HCT116 (cell line): ENCODE measurements around the gene RARG. TPM values are rescaled to one million over a fixed set of nuclear protein-coding genes. Genes with fewer than 3 reads are reported as not detected.

Source experiments
- ATAC-seq: fragments of 200-7000 bp; cut with Tn5 transposase; 2 replicates; pipeline ENCODE4 v1.9.1; 2020; ENCODE audit warnings: mild to moderate bottlenecking, moderate library complexity
- BruUV-seq: library from RNA; stranded (reverse); fragments of 400-500 nt; replicated peaks from 2 replicates; lab custom pipeline; 2021; lab: Mats Ljungman, UMichigan
- CTCF ChIA-PET: fragments of 300-600 bp; sonication (Branson Sonifier 250); formaldehyde crosslinking; loops from one replicate; lab custom pipeline; 2021; ENCODE audit warnings: antibody characterized with exemption; lab: Charles Lee
- POLR2A ChIA-PET: fragments of 300-600, 350-600 bp; sonication (Branson Sonifier 250); formaldehyde crosslinking; loops from one replicate; lab custom pipeline; 2021; ENCODE audit warnings: antibody characterized with exemption; lab: Charles Lee
- RAD21 ChIA-PET, 2 experiments: fragments of 300-600 bp; sonication (Branson Sonifier 250); formaldehyde crosslinking; loops; one replicate each; lab custom pipeline; 2023; ENCODE audit warnings: low total read pairs in 2 of 2; ENCODE audit not compliant: uncharacterized antibody in 2 of 2, unreplicated experiment in 2 of 2, low non-redundant PET in 1 of 2; lab: Charles Lee
- DNase-seq: peaks from one replicate; pipeline ENCODE4 v3.0.0-alpha.2; 2010; ENCODE audit warnings: low read depth, low spot score
- H2AFZ ChIP-seq: fragments of 200-600 bp; shearing (Covaris generic), sonication (generic); 2 replicates; pipeline ENCODE4 v1.6.1; 2017; ENCODE audit warnings: low read depth, mixed run types, mixed read lengths, antibody characterized with exemption, low read length; ENCODE audit not compliant: poor library complexity, severe bottlenecking
- H3K27ac ChIP-seq: 2 replicates; pipeline ENCODE4 v1.5.1; 2012; ENCODE audit warnings: low read depth, low read length
- H3K27me3 ChIP-seq: fragments of 200-600 bp; sonication (generic); 2 replicates; pipeline ENCODE4 v1.6.1; 2016; ENCODE audit warnings: mixed run types, low read length, mixed read lengths; ENCODE audit not compliant: insufficient read depth
- H3K36me3 ChIP-seq, 2 experiments: fragments of 200-500 bp in 1 of 2; fragments of 200-600 bp in 1 of 2; sonication (Bioruptor generic) in 1 of 2; sonication (generic) in 1 of 2; 2 replicates each; pipeline versions ENCODE4 v1.5.1 to v1.6.1; 2014 to 2016; ENCODE audit warnings: low read length in 2 of 2, inconsistent platforms in 1 of 2, mixed read lengths in 1 of 2, mixed run types in 1 of 2; ENCODE audit not compliant: insufficient read depth in 2 of 2, control insufficient read depth in 1 of 2
- H3K4me1 ChIP-seq, 2 experiments: fragments of 200-600 bp in 1 of 2; sonication (generic) in 1 of 2; 2 replicates each; pipeline versions ENCODE4 v1.5.1 to v1.6.1; 2012 to 2017; ENCODE audit warnings: low read length in 2 of 2, inconsistent platforms in 1 of 2, mild to moderate bottlenecking in 1 of 2, mixed read lengths in 1 of 2, mixed run types in 1 of 2, moderate library complexity in 1 of 2; ENCODE audit not compliant: insufficient read depth in 2 of 2, control insufficient read depth in 1 of 2
- H3K4me2 ChIP-seq: fragments of 200-600 bp; sonication (generic); 2 replicates; pipeline ENCODE4 v1.6.1; 2017; ENCODE audit warnings: mixed run types, low read length, mixed read lengths
- H3K4me3 ChIP-seq, 2 experiments: fragments of 200-600 bp in 1 of 2; sonication (generic) in 1 of 2; replicated peaks in 1 of 2; 2 replicates each; pipeline ENCODE4 v1.5.1; 2011 to 2016; ENCODE audit warnings: low read length in 2 of 2, control low read depth in 1 of 2, low read depth in 1 of 2, mild to moderate bottlenecking in 1 of 2, mixed read lengths in 1 of 2, mixed run types in 1 of 2
- H3K79me2 ChIP-seq: fragments of 200-600 bp; sonication (generic); 2 replicates; pipeline ENCODE4 v1.6.1; 2017; ENCODE audit warnings: mild to moderate bottlenecking, mixed run types, low read length, moderate library complexity, mixed read lengths; ENCODE audit not compliant: insufficient read depth
- H3K9ac ChIP-seq: fragments of 200-600 bp; sonication (generic); 2 replicates; pipeline ENCODE4 v1.6.1; 2016; ENCODE audit warnings: low read length, mixed read lengths
- H3K9me2 ChIP-seq: fragments of 200-600 bp; sonication (generic), shearing (Covaris generic); 2 replicates; pipeline ENCODE4 v1.6.1; 2017; ENCODE audit warnings: mixed run types, mild to moderate bottlenecking, moderate library complexity; ENCODE audit not compliant: insufficient read depth
- H3K9me3 ChIP-seq, 2 experiments: fragments of 200-500 bp in 1 of 2; fragments of 200-600 bp in 1 of 2; sonication (Bioruptor generic) in 1 of 2; sonication (generic) in 1 of 2; 2 replicates each; pipeline ENCODE4 v1.6.1; 2014 to 2017; ENCODE audit warnings: low read length in 2 of 2, mixed read lengths in 2 of 2, inconsistent platforms in 1 of 2, low read depth in 1 of 2, mild to moderate bottlenecking in 1 of 2, mixed run types in 1 of 2, moderate library complexity in 1 of 2; ENCODE audit not compliant: control insufficient read depth in 1 of 2, insufficient read depth in 1 of 2
- H4K20me1 ChIP-seq: fragments of 200-600 bp; sonication (generic), shearing (Covaris generic); 2 replicates; pipeline ENCODE4 v1.6.1; 2017; ENCODE audit warnings: mixed run types, mild to moderate bottlenecking, moderate library complexity; ENCODE audit not compliant: insufficient read depth
- CBX3 ChIP-seq: IDR thresholded peaks from 2 replicates; pipeline ENCODE4 v1.6.1; 2012; ENCODE audit warnings: low read depth
- CEBPB ChIP-seq: IDR thresholded peaks from 2 replicates; pipeline ENCODE4 v1.6.1; 2012; ENCODE audit warnings: low read depth
- ELF1 ChIP-seq: IDR thresholded peaks from 2 replicates; pipeline ENCODE4 v1.6.1; 2012; ENCODE audit warnings: low read depth, borderline replicate concordance
- EZH2 ChIP-seq: fragments of 200-600 bp; sonication (generic); IDR thresholded peaks from 2 replicates; pipeline ENCODE4 v1.6.1; 2017; ENCODE audit warnings: antibody characterized with exemption, mixed run types
- FOSL1 ChIP-seq: IDR thresholded peaks from 2 replicates; pipeline ENCODE4 v1.6.1; 2012; ENCODE audit warnings: low read depth
- JUND ChIP-seq: IDR thresholded peaks from 2 replicates; pipeline ENCODE4 v1.6.1; 2012
- POLR2A ChIP-seq: IDR thresholded peaks from 2 replicates; pipeline ENCODE4 v1.7.0; 2011; ENCODE audit warnings: borderline replicate concordance; ENCODE audit not compliant: insufficient read depth, insufficient read length; ENCODE audit errors: extremely low read depth
- POLR2AphosphoS5 ChIP-seq: IDR thresholded peaks from 2 replicates; pipeline ENCODE4 v1.6.1; 2011; ENCODE audit warnings: mild to moderate bottlenecking, low read depth, low read length, moderate library complexity
- RAD21 ChIP-seq: IDR thresholded peaks from 2 replicates; pipeline ENCODE4 v1.6.1; 2012; ENCODE audit warnings: low read depth, mild to moderate bottlenecking
- SIN3A ChIP-seq: IDR thresholded peaks from 2 replicates; pipeline ENCODE4 v1.6.1; 2012; ENCODE audit warnings: low read depth
- SP1 ChIP-seq: IDR thresholded peaks from 2 replicates; pipeline ENCODE4 v1.6.1; 2012; ENCODE audit warnings: low read depth
- SRF ChIP-seq: IDR thresholded peaks from 2 replicates; pipeline ENCODE4 v1.6.1; 2012; ENCODE audit warnings: low read depth
- TCF7L2 ChIP-seq: IDR thresholded peaks from 2 replicates; pipeline ENCODE4 v1.7.0; 2011; ENCODE audit warnings: borderline replicate concordance, inconsistent platforms; ENCODE audit not compliant: insufficient read depth, insufficient read length; ENCODE audit errors: extremely low read depth
- YY1 ChIP-seq: IDR thresholded peaks from 2 replicates; pipeline ENCODE4 v1.6.1; 2011; ENCODE audit warnings: low read length, low read depth, moderate library complexity, mild to moderate bottlenecking; ENCODE audit not compliant: insufficient replicate concordance; ENCODE audit errors: extremely low read depth
- ZFX ChIP-seq: fragments of 450-650 bp; IDR thresholded peaks from 2 replicates; pipeline ENCODE4 v1.6.1; 2017
- intact Hi-C: fragments of 100-400 bp; cut with micrococcal nuclease; formaldehyde crosslinking; loops from 2 replicates; pipeline ENCODE4 v1.10.0; 2022
- total RNA-seq: library from RNA; stranded (reverse); gene quantifications from one replicate; pipeline ENCODE4 v1.2.1, GENCODE V29; 2021; ENCODE audit not compliant: unreplicated experiment
- TF ChIP-seq, protein P1 (sequence below): IDR thresholded peaks from 2 replicates; pipeline ENCODE4 v1.6.1; 2012; ENCODE audit warnings: low read depth

RARG gene
- total RNA-seq, 1 experiment from 2014 or later, result 68.9 TPM

DNA sequence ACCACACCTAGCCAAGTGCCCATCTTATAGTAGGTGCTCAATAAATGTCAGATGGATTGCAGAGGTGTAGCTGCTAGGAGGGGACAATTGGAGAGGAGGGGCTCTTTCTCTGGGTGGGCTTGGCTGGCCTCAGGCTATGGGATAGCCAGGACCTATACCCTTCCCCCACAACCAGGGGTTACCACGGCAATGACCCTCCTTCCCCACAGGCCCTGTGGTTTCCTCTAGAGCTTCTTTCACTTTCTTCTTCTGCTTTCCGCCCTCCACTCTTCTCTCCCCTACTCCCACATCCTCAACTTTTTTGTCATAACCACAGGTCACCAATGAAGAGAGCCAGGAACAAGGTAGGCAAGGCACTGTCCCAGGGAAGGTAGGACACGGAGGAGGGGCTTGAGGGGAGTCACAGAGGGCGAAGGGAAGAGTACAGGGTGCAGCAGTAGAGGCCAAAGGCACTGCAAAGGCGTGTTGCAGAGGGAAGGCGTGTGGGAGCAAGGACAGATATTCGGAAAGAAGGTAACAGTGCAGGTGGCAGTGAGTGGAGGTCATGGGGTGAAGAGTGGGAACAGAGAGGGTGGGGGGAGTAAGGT is 23.0 kb downstream of the RARG start:
- no peaks in the 10 kb centered on the region for H3K27me3 ChIP-seq
- no peaks in the 10 kb centered on the region for H4K20me1 ChIP-seq
- peaks cover 7 to 13% of the 10 kb centered on the region in 2 experiments; a peak in 3 of 4 replicates for H3K4me1 ChIP-seq
- H3K4me3 ChIP-seq, result no peak overlapping the region
- H3K36me3 ChIP-seq, result peaks cover 9 to 27% of the 10 kb centered on the region in 2 experiments
- no peaks in the 10 kb centered on the region for H3K79me2 ChIP-seq
- no peak for DNase-seq
- TF ChIP-seq JUND (no peak), CBX3 (no peak), SIN3A (no peak), CEBPB (no peak), ELF1 (no peak), POLR2AphosphoS5 (no peak), POLR2A (no peak), ZFX (no peak)
- ATAC-seq, result no peak
- ChIA-PET CTCF (interaction anchor here (1.0 kb wide), 1 partner anchor 18 kb away, joined by 3 read pairs; no protein-coding TSS in a partner anchor), POLR2A (interaction anchor here (1.3 kb wide), 1 partner anchor 11 kb away, joined by 3 read pairs; no protein-coding TSS in a partner anchor), RAD21 (no interaction called here)
- no peak overlapping the region for H3K4me2 ChIP-seq
- H2AFZ ChIP-seq, result no peak overlapping the region
- no peaks in the 10 kb centered on the region for H3K9me2 ChIP-seq
- H3K9me3 ChIP-seq, result no peaks in the 10 kb centered on the region
- no peak overlapping the region for H3K9ac ChIP-seq
- intact Hi-C loops, result no loop called here
- BruUV-seq, result no TSS peak
- H3K27ac ChIP-seq, result no peak overlapping the region

DNA sequence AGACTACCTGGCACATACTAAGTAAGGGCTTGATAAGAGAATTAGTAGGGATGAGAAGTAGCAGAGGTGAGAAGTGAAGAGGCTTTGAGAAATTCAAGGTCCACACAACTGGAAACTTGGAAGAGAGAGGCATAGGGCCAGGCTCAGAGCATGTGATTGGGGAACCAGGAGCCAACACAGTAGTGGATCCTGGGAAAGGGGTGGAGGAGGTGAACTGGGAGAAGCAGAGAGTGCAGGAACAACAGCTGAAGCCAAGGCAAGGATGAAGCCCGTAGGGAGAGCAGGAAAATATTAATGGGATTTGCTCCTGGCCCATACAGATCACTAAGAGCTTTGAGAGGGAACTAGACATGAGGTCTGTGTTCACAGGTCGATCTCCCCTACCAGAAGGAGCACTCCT is 23.6 kb downstream of the RARG start:
- no TSS peak for BruUV-seq
- no peaks in the 10 kb centered on the region for H3K9me3 ChIP-seq
- intact Hi-C loops, result no loop called here
- TF ChIP-seq YY1 (no peak), SP1 (no peak), EZH2 (no peak), SRF (no peak), RAD21 (no peak), SIN3A (no peak), CEBPB (no peak), FOSL1 (no peak), CBX3 (no peak), POLR2A (no peak), ELF1 (no peak), TCF7L2 (no peak)
- TF ChIP-seq, protein P1, sequence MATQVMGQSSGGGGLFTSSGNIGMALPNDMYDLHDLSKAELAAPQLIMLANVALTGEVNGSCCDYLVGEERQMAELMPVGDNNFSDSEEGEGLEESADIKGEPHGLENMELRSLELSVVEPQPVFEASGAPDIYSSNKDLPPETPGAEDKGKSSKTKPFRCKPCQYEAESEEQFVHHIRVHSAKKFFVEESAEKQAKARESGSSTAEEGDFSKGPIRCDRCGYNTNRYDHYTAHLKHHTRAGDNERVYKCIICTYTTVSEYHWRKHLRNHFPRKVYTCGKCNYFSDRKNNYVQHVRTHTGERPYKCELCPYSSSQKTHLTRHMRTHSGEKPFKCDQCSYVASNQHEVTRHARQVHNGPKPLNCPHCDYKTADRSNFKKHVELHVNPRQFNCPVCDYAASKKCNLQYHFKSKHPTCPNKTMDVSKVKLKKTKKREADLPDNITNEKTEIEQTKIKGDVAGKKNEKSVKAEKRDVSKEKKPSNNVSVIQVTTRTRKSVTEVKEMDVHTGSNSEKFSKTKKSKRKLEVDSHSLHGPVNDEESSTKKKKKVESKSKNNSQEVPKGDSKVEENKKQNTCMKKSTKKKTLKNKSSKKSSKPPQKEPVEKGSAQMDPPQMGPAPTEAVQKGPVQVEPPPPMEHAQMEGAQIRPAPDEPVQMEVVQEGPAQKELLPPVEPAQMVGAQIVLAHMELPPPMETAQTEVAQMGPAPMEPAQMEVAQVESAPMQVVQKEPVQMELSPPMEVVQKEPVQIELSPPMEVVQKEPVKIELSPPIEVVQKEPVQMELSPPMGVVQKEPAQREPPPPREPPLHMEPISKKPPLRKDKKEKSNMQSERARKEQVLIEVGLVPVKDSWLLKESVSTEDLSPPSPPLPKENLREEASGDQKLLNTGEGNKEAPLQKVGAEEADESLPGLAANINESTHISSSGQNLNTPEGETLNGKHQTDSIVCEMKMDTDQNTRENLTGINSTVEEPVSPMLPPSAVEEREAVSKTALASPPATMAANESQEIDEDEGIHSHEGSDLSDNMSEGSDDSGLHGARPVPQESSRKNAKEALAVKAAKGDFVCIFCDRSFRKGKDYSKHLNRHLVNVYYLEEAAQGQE, result no peak
- DNase-seq (no peak), ATAC-seq (no peak)
- no peak overlapping the region for H3K9ac ChIP-seq
- RAD21 ChIA-PET, result no interaction called here
- no peak overlapping the region for H3K4me2 ChIP-seq
- H3K79me2 ChIP-seq, result no peaks in the 10 kb centered on the region
- peaks cover 7 to 13% of the 10 kb centered on the region in 2 experiments; a peak in 3 of 4 replicates for H3K4me1 ChIP-seq
- H3K36me3 ChIP-seq, result peaks cover 9 to 23% of the 10 kb centered on the region in 2 experiments
- H3K9me2 ChIP-seq, result no peaks in the 10 kb centered on the region
- H3K27ac ChIP-seq, result no peak overlapping the region
- no peak overlapping the region for H2AFZ ChIP-seq
- no peaks in the 10 kb centered on the region for H4K20me1 ChIP-seq
- CTCF ChIA-PET, result interaction anchor here (1.0 to 1.3 kb wide), 2 partner anchors 11 to 18 kb away, joined by 3 to 4 read pairs; no protein-coding TSS in a partner anchor
- no peaks in the 10 kb centered on the region for H3K27me3 ChIP-seq
- H3K4me3 ChIP-seq, result no peak overlapping the region
- POLR2A ChIA-PET, result interaction anchor here (1.3 kb wide), 1 partner anchor 11 kb away, joined by 3 read pairs; no protein-coding TSS in a partner anchor
